ENCODE measurements around the gene NAB2. TPM values are rescaled to one million over a fixed set of nuclear protein-coding genes. Genes with fewer than 3 reads are reported as not detected.
A peak's percentile ranks its signal among the peaks of the same experiment; 100 is the strongest.

NAB2 gene
- total RNA-seq, 1 donor, result 41.8 TPM

DNA sequence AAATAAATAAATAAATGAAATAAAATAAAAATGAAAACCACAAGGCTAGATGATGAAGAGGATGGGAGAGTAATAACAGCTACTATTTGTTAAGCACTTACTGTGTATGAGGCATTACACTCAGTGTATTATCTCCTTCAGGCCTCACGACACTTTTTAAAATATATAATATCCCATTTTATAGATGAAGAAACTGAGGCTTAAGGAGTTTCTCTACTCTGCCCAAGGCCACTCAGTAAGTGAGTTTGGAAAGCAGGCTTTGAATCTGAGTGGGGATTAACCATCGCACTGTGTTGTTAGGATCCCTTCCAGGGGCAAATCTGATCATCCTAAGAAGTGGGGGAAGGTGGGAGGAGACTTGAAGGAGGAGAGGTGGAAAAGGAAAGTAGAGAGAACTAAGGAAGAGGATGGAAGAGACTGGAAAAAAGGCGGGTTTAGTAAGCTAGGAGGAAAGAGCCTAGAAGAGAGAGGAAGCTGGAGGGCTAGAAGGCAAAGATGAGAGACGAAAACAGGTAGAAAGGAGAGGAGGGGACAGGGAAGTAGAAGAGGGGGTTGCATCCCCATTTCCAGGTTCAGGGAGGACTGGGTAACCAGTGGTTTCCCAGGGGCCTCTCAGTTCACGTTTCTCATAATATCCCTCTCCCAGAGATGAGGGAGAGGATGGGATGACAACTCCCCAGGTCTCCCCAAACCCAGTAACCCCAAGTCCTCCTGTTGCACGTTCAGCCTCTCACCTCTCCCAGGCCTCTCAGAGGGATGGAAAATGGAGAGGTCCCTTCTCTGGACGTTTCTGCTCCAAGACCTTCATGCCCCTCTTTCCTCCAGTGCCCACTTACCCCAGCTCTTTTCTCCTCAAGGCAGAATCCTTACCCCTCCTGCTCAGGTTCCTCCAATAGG is 20.5 kb downstream of the NAB2 start:
- H3K4me3 ChIP-seq (ENCODE audit: low read depth, low read length), result peak overlapping the region; percentile 93
- TF ChIP-seq, protein P1, sequence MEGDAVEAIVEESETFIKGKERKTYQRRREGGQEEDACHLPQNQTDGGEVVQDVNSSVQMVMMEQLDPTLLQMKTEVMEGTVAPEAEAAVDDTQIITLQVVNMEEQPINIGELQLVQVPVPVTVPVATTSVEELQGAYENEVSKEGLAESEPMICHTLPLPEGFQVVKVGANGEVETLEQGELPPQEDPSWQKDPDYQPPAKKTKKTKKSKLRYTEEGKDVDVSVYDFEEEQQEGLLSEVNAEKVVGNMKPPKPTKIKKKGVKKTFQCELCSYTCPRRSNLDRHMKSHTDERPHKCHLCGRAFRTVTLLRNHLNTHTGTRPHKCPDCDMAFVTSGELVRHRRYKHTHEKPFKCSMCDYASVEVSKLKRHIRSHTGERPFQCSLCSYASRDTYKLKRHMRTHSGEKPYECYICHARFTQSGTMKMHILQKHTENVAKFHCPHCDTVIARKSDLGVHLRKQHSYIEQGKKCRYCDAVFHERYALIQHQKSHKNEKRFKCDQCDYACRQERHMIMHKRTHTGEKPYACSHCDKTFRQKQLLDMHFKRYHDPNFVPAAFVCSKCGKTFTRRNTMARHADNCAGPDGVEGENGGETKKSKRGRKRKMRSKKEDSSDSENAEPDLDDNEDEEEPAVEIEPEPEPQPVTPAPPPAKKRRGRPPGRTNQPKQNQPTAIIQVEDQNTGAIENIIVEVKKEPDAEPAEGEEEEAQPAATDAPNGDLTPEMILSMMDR (IDR thresholded peaks at IDR 0.05; ENCODE audit: insufficient read depth, low read length), result no peak
- DNase-seq (ENCODE audit: low read depth), result no peak

DNA sequence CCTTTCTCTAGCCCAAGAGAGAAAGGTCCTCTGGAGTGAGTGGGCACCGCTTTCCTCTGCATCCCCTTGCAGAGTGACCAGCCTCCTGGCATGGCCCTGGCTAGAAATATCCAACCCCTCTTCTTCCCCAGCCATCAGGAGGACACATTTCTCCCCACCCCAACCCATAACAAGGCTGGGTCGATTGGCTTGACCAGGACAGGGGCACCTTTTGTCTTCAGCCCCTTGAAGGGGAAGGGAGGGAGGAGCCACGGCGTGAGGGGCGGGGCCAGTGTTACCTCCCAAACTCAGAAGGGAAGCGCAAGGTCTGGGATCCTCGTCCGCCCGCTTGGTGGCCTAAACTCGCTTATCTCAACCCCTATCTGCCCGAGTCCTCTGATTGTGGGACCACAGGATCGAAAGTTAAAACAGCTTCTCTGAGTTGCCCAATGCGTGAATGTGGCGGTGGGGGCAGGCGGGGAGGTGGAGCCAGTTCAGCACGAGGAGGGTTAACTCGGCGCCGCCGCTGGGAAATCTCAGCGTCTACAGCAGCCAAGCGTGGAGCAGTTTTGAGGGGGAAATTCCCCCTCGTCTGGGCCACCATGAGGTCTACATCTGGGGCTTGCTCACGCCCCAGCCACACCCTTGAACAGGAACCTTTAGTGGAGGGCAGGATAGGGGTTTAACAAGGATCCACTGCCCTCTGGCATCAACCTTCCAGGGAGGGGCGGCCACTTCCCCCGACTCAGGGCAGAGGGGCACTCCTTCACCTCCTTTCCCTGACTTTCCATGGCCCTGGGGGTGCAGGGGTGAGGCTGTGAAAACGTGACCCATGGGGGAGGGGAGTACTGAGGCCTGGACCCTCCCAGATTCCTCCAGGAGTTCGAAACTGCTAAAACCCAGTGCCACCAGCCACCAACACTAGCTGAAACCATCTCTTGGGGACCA is 21.5 kb downstream of the NAB2 start:
- peak overlapping the region; percentile 93 for H3K4me3 ChIP-seq (ENCODE audit: low read depth, low read length)
- DNase-seq (ENCODE audit: low read depth), result peak; percentile 50
- TF ChIP-seq, protein P1 (IDR thresholded peaks at IDR 0.05; ENCODE audit: insufficient read depth, low read length), result no peak

DNA sequence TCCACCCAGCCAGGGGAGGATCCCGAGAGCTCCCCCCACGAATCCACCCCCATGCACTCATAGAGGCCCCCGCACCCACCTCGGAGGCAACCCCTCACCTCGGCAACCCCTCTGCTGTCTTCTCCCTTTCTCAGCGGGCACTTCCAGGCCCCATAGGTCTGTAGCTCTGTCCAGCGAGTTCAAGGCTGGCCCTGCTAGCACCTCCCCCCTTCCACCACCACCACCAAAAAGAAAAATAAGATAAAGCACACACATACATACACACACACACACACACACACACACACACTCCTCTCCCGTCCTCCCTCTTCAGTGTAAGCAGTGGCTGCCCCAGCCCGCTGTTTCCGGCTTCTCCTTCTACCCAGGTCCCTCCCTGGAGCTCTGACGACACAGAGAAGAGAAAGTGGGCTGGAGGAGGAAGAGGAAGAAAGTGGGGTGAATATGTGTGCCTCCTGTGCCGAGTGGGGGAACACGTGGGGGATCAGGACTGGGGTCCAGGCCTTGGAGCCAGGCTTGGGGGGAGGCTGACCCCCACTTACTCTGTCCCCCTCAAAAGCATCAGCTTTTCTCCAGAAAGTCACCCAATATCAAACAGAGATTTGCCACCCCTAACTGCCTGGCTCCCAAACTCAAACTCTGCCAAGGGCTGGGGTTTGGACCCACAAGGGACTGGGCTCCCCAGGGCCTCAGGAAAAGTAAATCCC is 22.3 kb downstream of the NAB2 start, which contains the start of gene STAT6:
Gene STAT6 (minus strand): TSS at position 332 of the 704 bp plus-strand sequence. CDS start 3,084 bp downstream, outside the sequence.
- peak within 1 kb of the TSS; percentile 93 for H3K4me3 ChIP-seq (ENCODE audit: low read depth, low read length)
- TF ChIP-seq, protein P1 (IDR thresholded peaks at IDR 0.05; ENCODE audit: insufficient read depth, low read length), result no peak
- peak; percentile 93 for DNase-seq (ENCODE audit: low read depth)

DNA sequence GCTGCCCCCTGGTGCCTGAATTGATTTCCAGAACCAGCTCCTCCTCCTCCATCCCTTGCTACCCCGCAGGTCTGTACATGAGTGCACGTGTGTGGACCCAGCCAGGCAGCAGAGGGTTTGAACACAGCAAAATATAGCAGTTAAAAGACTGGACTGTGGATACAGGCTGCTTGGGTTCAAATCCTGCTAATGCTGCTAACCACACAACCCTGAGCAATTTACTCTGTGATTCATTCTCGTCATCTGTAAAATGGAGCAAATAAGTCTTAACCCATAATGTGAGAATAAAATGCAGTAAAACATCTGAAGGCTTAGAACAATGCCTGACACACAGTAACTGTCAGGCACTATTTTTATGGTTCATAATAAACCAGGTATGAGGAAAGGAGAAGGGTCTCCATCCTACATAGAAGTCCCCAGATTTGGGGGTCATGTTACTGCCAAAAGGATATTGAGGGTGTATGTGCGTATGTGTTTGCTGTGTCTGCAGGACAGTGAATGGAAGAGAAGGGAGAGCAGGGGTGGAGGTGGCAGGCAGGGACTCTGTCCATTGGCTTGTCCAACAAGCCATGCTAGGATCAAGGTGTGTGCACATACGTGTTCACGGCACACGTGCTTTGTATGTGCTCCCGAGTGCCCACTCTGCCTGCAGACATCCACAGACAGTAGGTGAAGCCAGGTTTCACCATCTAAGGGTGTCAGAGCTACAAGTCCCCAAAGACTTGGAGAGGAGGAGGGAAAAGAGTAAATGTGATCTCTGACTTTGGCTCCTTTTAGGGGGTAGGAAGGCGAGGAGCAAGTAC is 23.8 kb downstream of the NAB2 start:
- peak overlapping the region; percentile 48 for H3K4me3 ChIP-seq (ENCODE audit: low read depth, low read length)
- TF ChIP-seq, protein P1 (IDR thresholded peaks at IDR 0.05; ENCODE audit: insufficient read depth, low read length), result peak; percentile 81
- DNase-seq (ENCODE audit: low read depth), result no peak

DNA sequence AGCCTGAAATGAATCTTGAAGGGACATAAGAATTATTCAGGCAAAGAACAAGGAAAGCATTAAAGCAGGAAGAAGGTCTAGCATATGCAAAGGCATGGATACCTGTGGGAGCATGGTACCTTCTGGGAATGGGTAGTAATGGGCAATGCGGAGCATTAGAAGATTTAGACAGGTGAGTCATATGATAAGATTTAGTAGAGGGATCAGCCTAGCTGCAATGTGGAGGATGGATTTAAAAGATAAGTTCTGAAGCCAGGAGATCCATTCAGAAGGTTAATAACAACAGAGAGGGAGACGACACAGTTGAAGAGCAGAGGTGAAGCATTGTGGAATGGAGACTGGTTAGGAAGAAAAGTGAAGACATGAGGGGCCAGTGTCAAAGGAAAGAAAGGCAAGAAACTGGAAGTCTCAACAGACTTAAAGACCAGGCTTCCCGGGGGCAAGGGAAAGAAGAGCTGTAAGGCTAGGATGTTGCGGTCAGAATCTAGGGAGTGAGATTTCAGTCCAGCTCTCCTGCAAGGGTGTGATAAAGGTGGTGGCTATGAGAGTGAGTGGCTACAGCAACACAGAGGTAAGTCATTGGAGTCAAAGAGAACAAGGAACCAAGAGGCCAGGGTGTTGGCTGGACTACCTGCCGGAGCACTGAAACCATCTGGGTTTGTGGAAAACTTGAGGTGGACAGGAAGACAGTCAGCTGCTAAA is 27.8 kb downstream of the NAB2 start:
- no peak for DNase-seq (ENCODE audit: low read depth)
- no peak overlapping the region for H3K4me3 ChIP-seq (ENCODE audit: low read depth, low read length)
- TF ChIP-seq, protein P1 (IDR thresholded peaks at IDR 0.05; ENCODE audit: insufficient read depth, low read length), result no peak

Measured in fibroblast of the aortic adventitia (primary cell).